NK-92 (cell line): ENCODE results near the gene BORCS8.
"Not testable (repeated sequence)": the region's sequence is repeated elsewhere in the genome, so short reads cannot be mapped to it uniquely, and the experiment has no call there.

Source experiments
- DNase-seq: peaks from one replicate; lab custom pipeline; 2025; ENCODE audit not compliant: unreplicated experiment; lab: John Stamatoyannopoulos, UW

The BORCS8 gene

GRCh38 chr19:19151418-19151817, 40.5 kb downstream of the BORCS8 start:
- DNase-seq = no peak

DNA sequence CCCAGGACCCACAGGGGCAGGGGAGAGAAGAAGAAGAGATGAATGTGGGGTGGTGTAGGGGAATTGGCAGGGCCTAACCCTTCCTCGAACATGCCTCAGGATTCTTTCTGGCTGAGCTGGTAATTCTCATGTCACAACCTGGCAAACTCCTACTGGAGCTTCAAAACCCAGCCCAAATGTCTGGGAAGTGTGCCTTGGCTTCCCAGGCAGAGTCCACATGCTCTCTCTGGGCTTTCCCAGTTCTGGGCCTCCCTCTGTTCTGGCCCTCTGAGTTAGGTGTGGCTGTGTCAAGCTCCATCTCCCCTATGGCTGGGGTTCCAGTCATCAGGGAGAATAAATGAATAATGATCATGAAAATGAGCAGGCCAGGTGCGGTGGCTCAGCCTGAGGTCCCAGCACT, 42.5 kb downstream of the BORCS8 start:
- no peak for DNase-seq

DNA sequence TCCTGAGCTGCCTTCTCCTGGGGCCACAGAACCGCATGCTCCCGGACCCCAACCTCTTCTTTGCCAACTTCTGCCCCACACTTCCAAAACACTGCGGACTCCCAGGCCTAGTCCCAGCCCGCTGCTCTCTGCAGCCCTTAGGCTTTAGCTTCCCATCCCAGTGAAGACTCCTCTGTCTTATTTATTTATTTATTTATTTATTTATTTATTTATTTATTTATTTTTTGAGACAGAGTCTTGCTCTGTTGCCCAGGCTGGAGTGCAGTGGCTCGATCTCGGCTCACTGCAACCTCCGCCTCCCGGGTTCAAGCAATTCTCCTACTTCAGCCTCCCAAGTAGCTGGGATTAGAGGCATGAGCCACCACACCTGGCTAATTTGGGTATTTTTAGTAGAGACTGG, 43.4 kb downstream of the BORCS8 start:
- not testable (repeated sequence) for DNase-seq

- DNase-seq = no peak
These were observed 44.6 kb downstream of the BORCS8 start for GRCh38 chr19:19147344-19147743.

- no peak for DNase-seq
These were observed 45.1 kb downstream of the BORCS8 start for GRCh38 chr19:19146865-19147264.

GRCh38 chr19:19145684-19146608, 46.0 kb downstream of the BORCS8 start:
- no peak for DNase-seq

DNA sequence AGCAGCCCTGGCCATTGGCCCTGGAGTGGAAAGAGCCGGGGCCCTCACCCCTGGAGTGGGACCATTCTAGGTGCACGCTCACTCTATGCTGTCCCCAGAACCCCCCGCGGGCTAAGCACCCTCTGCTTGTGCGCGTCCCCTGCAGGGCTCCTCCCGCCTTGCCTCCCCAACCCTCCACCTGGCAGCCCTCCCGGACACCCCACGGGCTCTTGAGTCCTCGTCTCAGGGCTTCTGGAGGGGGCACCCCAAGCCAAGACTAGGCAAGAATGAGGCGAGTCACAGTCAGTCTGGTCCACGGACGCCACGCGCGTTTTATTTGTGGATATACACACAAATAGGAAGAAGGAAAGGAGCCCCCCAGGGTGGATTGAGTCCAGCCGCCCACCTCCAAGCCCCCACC, 46.7 kb downstream of the BORCS8 start:
- DNase-seq = no peak

DNA sequence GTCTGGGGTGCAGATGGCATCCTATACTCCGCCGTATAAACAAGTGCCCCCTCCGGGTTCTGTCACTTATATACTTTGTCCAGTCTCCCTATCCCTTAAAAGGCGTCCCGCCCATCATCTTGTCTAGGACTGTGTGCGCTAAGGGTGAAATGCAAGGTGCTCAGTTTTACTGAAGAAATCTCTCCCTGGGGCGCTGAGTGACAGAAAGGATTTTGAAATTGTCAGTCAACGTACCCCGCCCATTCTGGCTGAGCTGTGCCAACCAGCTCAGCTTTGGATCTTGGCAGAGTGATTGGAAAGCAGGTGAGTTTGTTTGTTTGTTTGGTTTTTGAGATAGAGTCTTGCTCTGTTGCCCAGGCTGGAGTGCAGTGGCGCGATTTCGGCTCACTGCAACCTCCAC, 49.6 kb downstream of the BORCS8 start:
- DNase-seq = no peak

DNA sequence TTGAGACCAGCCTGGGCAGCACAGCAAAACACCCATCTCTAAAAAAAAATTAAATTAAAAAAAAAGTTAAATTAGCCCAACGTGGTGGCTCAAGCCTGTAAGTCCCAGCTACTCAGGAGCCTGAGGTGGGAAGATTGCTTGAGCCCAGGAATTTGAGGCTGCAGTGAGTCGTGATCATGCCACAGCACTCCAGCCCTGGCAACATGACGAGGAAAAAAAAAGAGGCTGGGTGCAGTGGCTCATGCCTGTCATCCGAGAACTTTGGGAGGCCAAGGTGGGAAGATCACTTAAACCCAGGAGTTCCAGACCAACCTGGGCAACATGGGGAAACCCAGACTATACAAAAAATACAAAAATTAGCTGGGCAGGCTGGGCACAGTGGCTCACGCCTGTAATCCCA, 51.5 kb downstream of the BORCS8 start:
- DNase-seq = no peak

- no peak for DNase-seq
These were observed 52.1 kb downstream of the BORCS8 start for GRCh38 chr19:19139876-19140229.

GRCh38 chr19:19138109-19138981, 53.6 kb downstream of the BORCS8 start, which contains the start of gene TMEM161A:
Gene TMEM161A (minus strand): TSS chr19:19138478. CDS start chr19:19138428, 50 bp downstream.
- peak; percentile 80 for DNase-seq

- DNase-seq = no peak
These were observed 54.3 kb downstream of the BORCS8 start for GRCh38 chr19:19137556-19138108.

GRCh38 chr19:19135713-19136112, 56.2 kb downstream of the BORCS8 start:
- DNase-seq = not testable (repeated sequence)

DNA sequence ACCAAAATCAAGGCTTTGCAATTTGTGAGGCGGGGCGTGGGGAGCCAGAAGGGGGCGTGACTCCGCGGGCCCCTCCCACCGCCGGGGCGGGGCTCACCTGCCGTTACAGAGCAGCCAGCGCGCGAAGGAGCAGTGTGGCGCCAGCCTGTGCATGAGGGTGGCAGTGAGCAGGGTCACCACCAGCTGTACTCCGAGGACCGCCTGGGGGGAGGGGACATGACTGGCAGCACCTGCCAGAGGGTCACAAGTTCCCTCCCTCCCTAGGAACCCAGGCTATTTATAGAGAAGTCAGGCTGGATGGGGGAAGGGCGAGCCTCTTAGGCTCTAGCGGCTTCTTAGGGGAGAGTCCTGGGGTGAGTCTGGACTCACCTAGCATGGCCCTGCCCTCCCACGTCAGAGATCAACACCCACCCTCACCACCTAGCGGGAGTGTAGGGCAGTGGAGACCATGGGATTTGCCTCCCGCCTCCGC, 57.2 kb downstream of the BORCS8 start:
- no peak for DNase-seq

DNA sequence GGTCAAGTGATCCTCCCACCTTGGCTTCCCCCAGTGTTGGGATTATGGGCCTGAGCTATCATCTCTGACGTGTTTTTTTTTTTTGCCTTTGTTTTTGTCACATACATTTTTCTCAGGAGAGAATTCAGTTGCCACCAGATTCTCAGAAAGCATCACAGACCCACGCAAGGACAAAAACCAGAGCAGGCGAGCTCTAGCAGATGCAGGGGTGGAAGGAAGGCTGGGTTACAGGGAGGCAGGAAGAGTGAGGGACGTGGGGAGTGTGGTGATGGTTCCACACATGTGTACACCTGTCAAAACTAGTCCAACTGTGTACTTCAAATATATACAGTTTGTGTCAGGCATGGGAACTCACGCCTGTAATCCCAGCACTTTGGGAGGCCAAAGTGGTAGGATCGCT, 58.0 kb downstream of the BORCS8 start:
- no peak for DNase-seq

- DNase-seq = no peak
These were observed 59.0 kb downstream of the BORCS8 start for GRCh38 chr19:19132912-19133311.

DNA sequence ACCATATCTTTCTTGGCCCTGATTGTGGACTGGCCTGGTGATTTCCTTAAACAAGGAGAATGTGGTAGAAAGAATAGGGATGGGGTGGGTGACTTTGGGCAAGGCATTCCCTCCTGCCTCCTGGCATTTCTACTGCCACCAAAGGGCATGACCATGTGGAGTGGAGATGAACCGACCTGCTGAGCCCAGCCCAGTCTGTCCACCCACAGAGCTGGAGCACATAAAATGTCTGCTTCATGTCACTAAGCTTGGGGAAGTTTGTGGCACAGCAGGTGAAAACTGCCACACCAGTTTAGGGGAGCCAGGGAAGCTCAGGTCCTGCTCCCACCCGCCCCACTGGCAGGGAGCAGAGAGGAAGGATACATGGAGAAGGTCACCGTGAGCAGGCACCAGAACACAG, 60.0 kb downstream of the BORCS8 start:
- DNase-seq = no peak
